NT2/D1 (cell line): ENCODE data around the gene KMT2E.

Source experiments
- SUZ12 ChIP-seq: IDR thresholded peaks from 2 replicates; pipeline ENCODE4 v1.6.1; 2011; ENCODE audit not compliant: insufficient read length, insufficient read depth; ENCODE audit errors: extremely low read depth
- YY1 ChIP-seq: IDR thresholded peaks from 2 replicates; pipeline ENCODE4 v1.6.1; 2011; ENCODE audit not compliant: insufficient read length, insufficient read depth
- ZNF274 ChIP-seq: IDR thresholded peaks from 2 replicates; pipeline ENCODE4 v1.6.1; 2011; ENCODE audit warnings: mild to moderate bottlenecking, low read depth, low read length

GRCh38 chr7:105102557-105103352 lies 88.8 kb downstream of the KMT2E start:
- no peak for TF ChIP-seq YY1
- no peak for TF ChIP-seq ZNF274
- TF ChIP-seq SUZ12, result no peak
